ENCODE measurements around the gene ZEB1. TPM values are rescaled to one million over a fixed set of nuclear protein-coding genes. Genes with fewer than 3 reads are reported as not detected.
A peak's percentile ranks its signal among the peaks of the same experiment; 100 is the strongest.

The ZEB1 gene
- total RNA-seq, 2 experiments from 2014 or later: 24.8 to 29.1 TPM

DNA sequence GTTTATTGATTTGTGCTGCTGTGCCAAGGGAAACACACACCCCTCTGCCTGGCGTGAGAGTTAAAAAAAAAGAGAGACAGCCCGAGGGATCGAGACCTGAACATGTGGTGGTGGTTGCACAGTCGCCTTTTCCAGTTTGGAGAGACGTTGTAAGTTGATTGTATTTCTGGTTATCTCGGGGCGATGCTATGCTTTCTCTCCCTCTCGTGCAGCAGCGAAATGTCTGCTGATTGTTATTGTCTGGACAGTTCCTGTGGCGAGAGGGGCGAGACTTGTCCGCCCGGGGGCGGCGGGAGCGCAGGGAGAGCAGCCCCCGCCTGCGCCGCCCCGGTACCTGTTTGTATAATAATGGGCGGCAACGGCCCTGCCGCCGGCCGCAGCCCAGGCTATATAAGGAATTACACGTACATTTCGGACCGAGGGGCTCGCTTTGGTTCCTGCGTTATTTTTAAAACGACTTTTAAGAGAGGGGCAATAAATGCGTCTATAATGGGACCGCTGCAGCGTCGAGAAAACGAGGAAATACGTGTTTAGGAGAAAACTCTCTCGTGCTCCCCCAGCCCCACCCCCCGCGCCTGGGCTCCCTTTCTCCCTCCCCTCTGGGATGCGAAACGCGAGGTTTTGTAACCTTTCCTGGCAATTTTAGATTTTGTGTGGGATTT is 1.7 kb downstream of the ZEB1 start:
- intact Hi-C loops (cut with micrococcal nuclease): loop anchor here (1.0 to 5.0 kb wide), 4 partner anchors 62 to 1057 kb away; no protein-coding TSS in a partner anchor
- Mint-ChIP-seq H3K27ac (peak overlapping the region; percentile 94), H3K4me3 (peak overlapping the region; percentile 82), H3K36me3 (ENCODE audit: low read depth) (peaks cover 3% of the 10 kb centered on the region), H3K27me3 (ENCODE audit: low read depth) (no peaks in the 10 kb centered on the region), H3K9me3 (no peaks in the 10 kb centered on the region), H3K4me1 (ENCODE audit: low read depth) (peaks cover 42% of the 10 kb centered on the region)
- CTCF ChIA-PET: interaction anchor here (1.0 kb wide), 1 partner anchor 22 kb away, joined by 3 read pairs; no protein-coding TSS in a partner anchor
- DNase-seq: peak; percentile 22

DNA sequence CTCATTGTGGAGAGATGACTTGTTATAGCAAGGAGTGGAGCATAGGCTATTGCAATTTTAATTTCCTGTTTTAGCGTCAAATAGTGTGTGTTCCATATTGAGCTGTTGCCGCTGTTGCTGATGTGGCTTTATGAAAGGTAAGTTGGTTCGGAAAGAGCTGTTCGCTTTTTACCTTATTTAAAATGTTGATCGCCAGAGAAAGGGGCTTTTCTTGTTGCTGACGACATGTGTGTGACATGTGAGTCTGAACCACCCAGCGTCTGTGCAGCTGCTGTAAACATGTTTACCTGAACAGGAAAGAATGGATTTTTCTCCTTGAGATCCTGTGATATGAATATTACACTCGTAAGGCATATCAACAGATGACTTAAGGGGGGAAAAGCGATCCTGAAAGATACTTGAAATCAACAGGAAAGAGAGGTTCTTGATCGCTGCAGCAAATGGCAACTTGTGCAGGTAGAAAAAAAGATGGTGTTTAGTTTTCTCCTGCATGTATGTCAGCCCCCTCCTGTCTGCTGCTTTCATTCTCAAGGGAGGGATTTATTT is 2.5 kb downstream of the ZEB1 start:
- peaks cover 48% of the 10 kb centered on the region for H3K4me1 Mint-ChIP-seq (ENCODE audit: low read depth)
- H3K36me3 Mint-ChIP-seq (ENCODE audit: low read depth): peaks cover 3% of the 10 kb centered on the region
- CTCF ChIA-PET: interaction anchor here (1.0 kb wide), 1 partner anchor 21 kb away, joined by 3 read pairs; no protein-coding TSS in a partner anchor

DNA sequence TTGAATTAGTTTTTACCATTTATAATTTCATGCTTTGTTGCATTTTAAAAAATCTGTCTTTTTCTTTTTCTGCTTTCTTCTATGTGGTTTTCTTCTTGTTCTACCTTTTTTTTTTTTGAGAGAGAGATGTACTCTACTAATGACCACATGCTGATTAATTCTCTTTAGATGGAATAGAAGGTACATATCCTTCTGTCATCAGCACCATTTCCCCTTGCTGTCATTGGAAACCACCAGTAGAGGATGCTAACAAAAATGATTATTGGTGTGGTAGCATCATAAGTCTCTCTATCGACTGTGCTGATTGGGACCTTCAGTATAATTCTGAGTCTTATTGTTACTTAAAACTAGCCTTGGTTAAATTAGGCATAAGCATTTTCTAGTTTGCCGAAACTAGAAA is 3.6 kb downstream of the ZEB1 start:
- DNase-seq: peak; percentile 13
- CTCF ChIA-PET: no interaction called here
- Mint-ChIP-seq H3K4me3 (peak overlapping the region; percentile 19), H3K27me3 (ENCODE audit: low read depth) (no peaks in the 10 kb centered on the region), H3K36me3 (ENCODE audit: low read depth) (peaks cover 3% of the 10 kb centered on the region), H3K4me1 (ENCODE audit: low read depth) (peaks cover 45% of the 10 kb centered on the region), H3K27ac (no peak overlapping the region), H3K9me3 (no peaks in the 10 kb centered on the region)
- intact Hi-C loops (cut with micrococcal nuclease): loop anchor here (1.0 to 5.0 kb wide), 4 partner anchors 31 to 1055 kb away; no protein-coding TSS in a partner anchor

More for the DNA sequence above, 2.5 kb downstream of the ZEB1 start:
- intact Hi-C loops (cut with micrococcal nuclease): loop anchor here (5.0 kb wide), 2 partner anchors 61 to 1056 kb away; no protein-coding TSS in a partner anchor
- Mint-ChIP-seq H3K4me3 (peak overlapping the region; percentile 82), H3K27ac (peak overlapping the region; percentile 94), H3K27me3 (ENCODE audit: low read depth) (no peaks in the 10 kb centered on the region), H3K9me3 (no peaks in the 10 kb centered on the region)
- DNase-seq: peak; percentile 33

DNA sequence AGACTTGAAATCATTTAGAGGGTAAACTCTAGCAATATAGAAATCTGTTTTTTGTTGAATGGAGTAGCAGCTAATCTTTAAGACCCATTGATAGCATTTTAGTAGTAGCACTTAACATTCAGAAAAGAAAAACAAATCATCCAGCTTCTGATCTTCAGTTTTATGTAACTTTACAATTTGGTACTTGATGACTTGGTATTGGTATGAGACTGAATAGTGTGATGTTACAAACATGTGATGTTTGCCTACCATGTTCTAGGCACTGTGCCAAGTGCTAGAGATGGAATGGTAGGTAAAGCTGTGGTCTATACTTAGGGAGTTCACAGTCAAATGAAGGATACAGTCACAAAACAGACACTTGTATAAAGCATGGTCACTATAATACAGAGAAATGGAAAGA is 21.3 kb downstream of the ZEB1 start:
- intact Hi-C loops (cut with micrococcal nuclease): loop anchor here (5.0 to 10.0 kb wide), 8 partner anchors 262 to 1782 kb away; partner anchors contain the start of genes ARHGAP12, MAP3K8 and ZNF438
- no peaks in the 10 kb centered on the region for H3K9me3 Mint-ChIP-seq
- CTCF ChIA-PET: interaction anchor here (1.6 kb wide), 1 partner anchor 10 kb away, joined by 4 read pairs; no protein-coding TSS in a partner anchor
- peaks cover 31% of the 10 kb centered on the region for H3K4me1 Mint-ChIP-seq (ENCODE audit: low read depth)
- H3K4me3 Mint-ChIP-seq: no peak overlapping the region
- H3K27ac Mint-ChIP-seq: no peak overlapping the region
- DNase-seq: peak; percentile 49
- H3K27me3 Mint-ChIP-seq (ENCODE audit: low read depth): no peaks in the 10 kb centered on the region
- H3K36me3 Mint-ChIP-seq (ENCODE audit: low read depth): peaks cover 1% of the 10 kb centered on the region

DNA sequence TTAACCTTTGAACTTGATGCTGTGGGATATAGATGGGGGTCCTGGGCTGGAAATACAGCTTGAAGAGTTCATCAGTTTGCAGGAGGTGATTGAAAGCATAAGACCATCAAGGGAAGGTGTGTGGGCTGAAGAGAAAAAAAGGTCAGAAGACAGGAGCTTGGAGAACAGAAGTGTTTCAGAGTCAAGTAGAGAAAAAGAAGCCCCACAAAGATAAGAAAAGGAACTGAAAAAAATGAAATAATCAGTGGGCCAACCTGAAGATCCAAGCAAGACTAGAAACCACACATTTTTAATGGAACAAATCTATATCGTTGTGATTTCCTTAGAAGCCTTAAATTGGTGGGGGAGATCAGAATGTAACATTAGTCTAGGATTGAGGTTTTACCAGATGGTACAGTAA is 22.5 kb downstream of the ZEB1 start:
- no peak for DNase-seq
- intact Hi-C loops (cut with micrococcal nuclease): loop anchor here (5.0 to 10.0 kb wide), 8 partner anchors 261 to 1781 kb away; partner anchors contain the start of genes ARHGAP12, MAP3K8 and ZNF438
- Mint-ChIP-seq H3K9me3 (no peaks in the 10 kb centered on the region), H3K27ac (no peak overlapping the region), H3K27me3 (ENCODE audit: low read depth) (no peaks in the 10 kb centered on the region), H3K36me3 (ENCODE audit: low read depth) (peaks cover 1% of the 10 kb centered on the region), H3K4me1 (ENCODE audit: low read depth) (peaks cover 30% of the 10 kb centered on the region), H3K4me3 (no peak overlapping the region)
- CTCF ChIA-PET: interaction anchor here (1.6 kb wide), 1 partner anchor 11 kb away, joined by 4 read pairs; no protein-coding TSS in a partner anchor

DNA sequence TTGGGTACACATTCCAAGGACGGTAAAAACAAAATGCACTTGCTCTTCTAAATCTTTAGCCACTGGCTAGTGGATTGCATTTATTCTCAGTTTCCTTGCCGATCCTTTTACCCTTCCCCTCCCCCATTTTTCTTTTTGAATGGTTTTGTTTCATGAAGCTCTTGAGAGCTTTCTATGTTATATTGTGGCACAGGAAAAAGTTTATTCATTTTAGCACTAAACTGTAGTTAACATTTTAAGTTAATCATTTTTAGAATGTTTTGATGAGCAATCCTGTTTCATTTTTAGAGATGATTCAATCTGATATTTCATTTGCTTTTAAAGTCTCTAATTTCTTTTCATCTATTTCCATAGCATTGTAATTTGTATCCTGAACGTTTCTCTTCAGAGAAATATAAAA is 24.0 kb downstream of the ZEB1 start:
- intact Hi-C loops (cut with micrococcal nuclease): loop anchor here (1.0 to 10.0 kb wide), 15 partner anchors 10 to 1779 kb away; partner anchors contain the start of genes ARHGAP12, MAP3K8, ZEB1 and ZNF438
- Mint-ChIP-seq H3K4me3 (peak overlapping the region; percentile 11), H3K9me3 (no peaks in the 10 kb centered on the region), H3K27ac (peak overlapping the region; percentile 17), H3K27me3 (ENCODE audit: low read depth) (no peaks in the 10 kb centered on the region), H3K4me1 (ENCODE audit: low read depth) (peaks cover 44% of the 10 kb centered on the region), H3K36me3 (ENCODE audit: low read depth) (peaks cover 1% of the 10 kb centered on the region)
- DNase-seq: no peak
- CTCF ChIA-PET: interaction anchor here (0.9 to 1.0 kb wide), 3 partner anchors 10 to 22 kb away, joined by 3 to 4 read pairs (median 3); no protein-coding TSS in a partner anchor

DNA sequence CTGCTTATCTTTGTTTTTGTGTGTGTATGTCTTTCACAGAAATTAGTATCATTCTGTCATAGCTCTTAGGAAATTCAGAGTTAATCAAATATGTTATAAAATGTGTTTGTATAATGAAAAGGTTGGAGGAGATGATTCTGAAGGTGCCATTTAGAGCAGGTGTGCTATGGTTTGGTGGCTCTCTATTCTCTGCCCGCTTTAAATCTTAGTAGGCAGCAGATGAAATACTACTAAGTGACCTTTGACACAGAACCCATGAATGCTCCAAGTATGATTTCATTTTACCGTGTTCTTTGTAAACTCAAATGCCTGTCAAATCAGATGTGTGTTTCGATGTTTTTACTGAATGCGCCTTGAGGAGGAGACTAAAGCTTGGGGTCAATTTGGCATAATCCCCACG is 24.5 kb downstream of the ZEB1 start:
- Mint-ChIP-seq H3K27ac (no peak overlapping the region), H3K36me3 (ENCODE audit: low read depth) (peaks cover 1% of the 10 kb centered on the region), H3K4me1 (ENCODE audit: low read depth) (peaks cover 45% of the 10 kb centered on the region), H3K27me3 (ENCODE audit: low read depth) (no peaks in the 10 kb centered on the region), H3K9me3 (no peaks in the 10 kb centered on the region), H3K4me3 (no peak overlapping the region)
- no peak for DNase-seq
- intact Hi-C loops (cut with micrococcal nuclease): loop anchor here (1.0 to 10.0 kb wide), 15 partner anchors 10 to 1779 kb away; partner anchors contain the start of genes ARHGAP12, MAP3K8, ZEB1 and ZNF438
- CTCF ChIA-PET: interaction anchor here (0.6 to 2.3 kb wide), 3 partner anchors 10 to 239 kb away, joined by 3 to 6 read pairs (median 3); no protein-coding TSS in a partner anchor

DNA sequence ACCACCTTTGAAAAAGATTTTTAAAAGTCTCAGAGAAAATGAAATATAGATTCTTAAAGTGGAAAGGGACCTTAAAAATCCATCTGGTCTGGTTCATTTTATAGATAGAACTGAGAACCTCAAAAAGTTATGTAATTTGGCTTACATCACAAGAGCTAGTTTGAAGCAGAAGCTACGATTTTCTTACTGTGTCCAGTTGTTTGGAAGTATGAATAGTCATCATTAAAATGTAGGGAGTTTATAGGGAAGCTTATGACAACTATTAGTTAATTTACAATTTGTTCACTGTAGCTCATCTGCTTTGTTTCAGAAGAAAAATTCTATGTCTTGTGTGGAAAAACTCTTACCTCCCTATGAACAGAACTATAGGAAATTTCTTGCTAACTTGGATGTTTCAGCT is 26.9 kb downstream of the ZEB1 start:
- Mint-ChIP-seq H3K4me3 (no peak overlapping the region), H3K36me3 (ENCODE audit: low read depth) (no peaks in the 10 kb centered on the region), H3K4me1 (ENCODE audit: low read depth) (peaks cover 61% of the 10 kb centered on the region), H3K27me3 (ENCODE audit: low read depth) (no peaks in the 10 kb centered on the region), H3K9me3 (no peaks in the 10 kb centered on the region), H3K27ac (no peak overlapping the region)
- no peak for DNase-seq
- CTCF ChIA-PET: interaction anchor here (1.0 to 2.3 kb wide), 3 partner anchors 7 to 31 kb away, joined by 3 to 6 read pairs (median 3); no protein-coding TSS in a partner anchor
- intact Hi-C loops (cut with micrococcal nuclease): loop anchor here (10.0 kb wide), 4 partner anchors 579 to 1029 kb away; partner anchors contain the start of genes ARHGAP12 and MAP3K8

DNA sequence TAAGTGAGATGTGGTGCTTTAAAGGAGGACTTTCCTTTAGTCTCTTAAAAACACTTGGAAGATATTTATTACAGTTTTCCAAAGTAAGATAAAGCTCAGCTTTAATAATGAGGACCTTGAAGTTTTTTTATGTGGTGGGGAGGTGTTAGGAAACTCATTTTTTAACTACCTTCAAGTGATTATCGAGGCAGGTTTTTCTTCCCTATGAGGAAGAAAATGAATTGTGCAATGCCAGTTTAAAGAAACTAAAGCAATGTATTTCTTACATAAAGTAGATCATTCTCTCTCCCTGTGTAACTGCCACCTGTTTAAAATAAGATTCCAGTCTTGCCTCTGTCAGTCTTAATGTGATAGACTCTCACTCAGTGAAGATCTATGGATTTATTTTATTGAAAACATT is 27.9 kb downstream of the ZEB1 start:
- Mint-ChIP-seq H3K4me1 (ENCODE audit: low read depth) (peaks cover 63% of the 10 kb centered on the region), H3K4me3 (no peak overlapping the region), H3K27me3 (ENCODE audit: low read depth) (no peaks in the 10 kb centered on the region), H3K27ac (no peak overlapping the region), H3K9me3 (no peaks in the 10 kb centered on the region), H3K36me3 (ENCODE audit: low read depth) (no peaks in the 10 kb centered on the region)
- no peak for DNase-seq
- intact Hi-C loops (cut with micrococcal nuclease): loop anchor here (10.0 kb wide), 4 partner anchors 578 to 1028 kb away; partner anchors contain the start of genes ARHGAP12 and MAP3K8
- CTCF ChIA-PET: interaction anchor here (0.6 kb wide), 1 partner anchor 241 kb away, joined by 3 read pairs; no protein-coding TSS in a partner anchor

DNA sequence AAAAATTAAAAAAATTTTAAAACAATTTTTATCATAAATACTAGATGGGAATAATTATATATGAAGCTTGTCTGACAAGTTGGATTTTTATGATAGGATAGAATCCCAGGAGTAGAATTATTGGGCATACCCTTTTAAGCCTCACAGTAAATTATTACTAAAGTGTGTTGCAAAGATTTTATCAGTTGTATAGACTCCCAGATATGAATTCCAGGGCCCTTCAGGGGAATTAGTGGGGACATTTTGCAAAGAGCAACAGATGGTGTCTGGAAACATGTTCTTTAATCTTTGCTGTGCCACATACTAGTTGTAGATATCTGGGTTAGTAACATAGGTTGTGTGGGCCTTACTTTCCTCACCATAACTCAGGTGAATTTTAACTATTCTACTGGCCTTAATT is 28.7 kb downstream of the ZEB1 start:
- intact Hi-C loops (cut with micrococcal nuclease): loop anchor here (1.0 to 10.0 kb wide), 5 partner anchors 398 to 1027 kb away; partner anchors contain the start of genes ARHGAP12 and MAP3K8
- Mint-ChIP-seq H3K4me3 (no peak overlapping the region), H3K36me3 (ENCODE audit: low read depth) (no peaks in the 10 kb centered on the region), H3K4me1 (ENCODE audit: low read depth) (peaks cover 71% of the 10 kb centered on the region), H3K9me3 (no peaks in the 10 kb centered on the region), H3K27ac (no peak overlapping the region), H3K27me3 (ENCODE audit: low read depth) (no peaks in the 10 kb centered on the region)
- CTCF ChIA-PET: no interaction called here
- DNase-seq: no peak

DNA sequence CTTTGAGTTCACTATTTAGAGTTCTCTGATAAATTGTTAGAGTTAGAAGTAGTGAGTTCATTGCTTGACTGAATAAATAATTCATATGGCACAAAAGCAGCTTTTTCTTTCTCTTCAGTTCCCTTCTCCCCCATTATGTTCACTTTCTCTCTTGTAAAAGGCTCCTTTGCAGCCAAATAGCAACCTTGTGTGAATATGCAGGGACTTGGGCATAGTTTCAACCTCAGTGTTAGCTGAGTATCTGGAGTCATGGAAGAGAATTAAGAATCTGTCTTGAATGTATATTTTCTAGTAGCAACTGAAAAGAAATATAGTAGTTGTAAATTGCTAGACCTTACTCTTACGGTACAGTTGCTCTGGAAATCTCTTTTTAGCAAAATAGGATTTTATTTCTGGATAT is 31.9 kb downstream of the ZEB1 start:
- intact Hi-C loops (cut with micrococcal nuclease): loop anchor here (5.0 to 10.0 kb wide), 2 partner anchors 214 to 566 kb away; no protein-coding TSS in a partner anchor
- no peaks in the 10 kb centered on the region for H3K27me3 Mint-ChIP-seq (ENCODE audit: low read depth)
- no peaks in the 10 kb centered on the region for H3K9me3 Mint-ChIP-seq
- no peak for DNase-seq
- CTCF ChIA-PET: no interaction called here
- H3K27ac Mint-ChIP-seq: no peak overlapping the region
- H3K4me3 Mint-ChIP-seq: no peak overlapping the region
- no peaks in the 10 kb centered on the region for H3K36me3 Mint-ChIP-seq (ENCODE audit: low read depth)
- H3K4me1 Mint-ChIP-seq (ENCODE audit: low read depth): peaks cover 72% of the 10 kb centered on the region
